Heart right ventricle (tissue), 16 donors: Measurements from ENCODE around the gene DSTYK. TPM values are rescaled to one million over a fixed set of nuclear protein-coding genes. Genes with fewer than 3 reads are reported as not detected.

Source experiments
- ATAC-seq, 8 donors: fragments of 200-7000 bp; cut with Tn5 transposase; one replicate each; pipeline ENCODE4 v1.9.1; 2020; ENCODE audit warnings: mild to moderate bottlenecking in 8 of 8, moderate library complexity in 8 of 8, moderate number of reproducible peaks in 1 of 8
- DNase-seq, 2 donors: peaks; one replicate each; pipeline ENCODE4 v3.0.0-alpha.2; 2020
- H3K27ac ChIP-seq, 10 donors: fragments of 200-600 bp; sonication (generic) in 2 of 10; one replicate each; pipeline versions ENCODE4 v1.5.0 to v1.8.0; 2020 to 2022; ENCODE audit warnings: mild to moderate bottlenecking in 3 of 10
- H3K27me3 ChIP-seq, 7 donors: fragments of 200-600 bp; one replicate each; pipeline ENCODE4 v1.8.0; 2021 to 2022; ENCODE audit warnings: mild to moderate bottlenecking in 2 of 7
- H3K36me3 ChIP-seq, 9 donors: fragments of 200-600 bp; sonication (generic) in 1 of 9; one replicate each; pipeline versions ENCODE4 v1.5.0 to v1.8.0; 2020 to 2022; ENCODE audit warnings: mild to moderate bottlenecking in 2 of 9
- H3K4me1 ChIP-seq, 9 donors: fragments of 200-600 bp; sonication (generic) in 1 of 9; one replicate each; pipeline versions ENCODE4 v1.5.0 to v1.8.0; 2020 to 2022; ENCODE audit warnings: mild to moderate bottlenecking in 4 of 9
- H3K4me3 ChIP-seq, 10 donors: fragments of 200-600 bp; sonication (generic) in 2 of 10; one replicate each; pipeline versions ENCODE4 v1.5.0 to v1.8.0; 2020 to 2022; ENCODE audit warnings: mild to moderate bottlenecking in 7 of 10, moderate library complexity in 2 of 10
- H3K9me3 ChIP-seq, 11 donors: fragments of 200-600 bp in 10 of 11; sonication (generic) in 2 of 11; one replicate each; pipeline versions ENCODE4 v1.5.0 to v1.8.0; 2013 to 2022; ENCODE audit warnings: mild to moderate bottlenecking in 2 of 11, control low read depth in 1 of 11, moderate library complexity in 1 of 11
- WGBS, 2 donors: extraction: QIAGEN DNeasy Blood & Tissue Kit; methylation state at CpG; one replicate each; pipeline ENCODE4 v1.1.7; 2013; ENCODE audit warnings: inconsistent platforms in 1 of 2; 5-methylcytosine and 5-hydroxymethylcytosine counted together
- intact Hi-C, 10 donors: fragments of 100-400 bp; cut with DNase I; formaldehyde crosslinking; loops; one replicate each; pipeline versions ENCODE4 v1.11.1 to v1.14.2; 2022
- polyA plus RNA-seq, 2 donors: library from polyadenylated mRNA; stranded (reverse); fragments of 200-250 nt; gene quantifications; one replicate each; pipeline ENCODE4 v1.2.3, GENCODE V29; 2013
- total RNA-seq, 10 donors: library from RNA; stranded (reverse); fragmentation: NEBNext Ultra II Directional in 3 of 10; extraction: Animal tissue kit (Norgen Biotek cat#: 25700) in 3 of 10; gene quantifications; one replicate each; pipeline versions ENCODE4 v1.2.1 to v1.2.4, GENCODE V29; 2021 to 2023
- TF ChIP-seq, protein P1 (sequence below), 9 donors: fragments of 200-600 bp; sonication (generic) in 2 of 9; IDR thresholded peaks; one replicate each; pipeline versions ENCODE4 v1.5.0 to v1.8.0; 2021 to 2022; ENCODE audit warnings: antibody characterized with exemption in 9 of 9, mild to moderate bottlenecking in 5 of 9, moderate library complexity in 1 of 9
- donor health status: Arrhythmogenic right ventricular cardiomyopathy.
- donor health status: ischemic (EF 13 %, LVEDD 7.1; RV severe dilation, severe dysfunction).
- donor health status: healthy with polysubstance abuse.
- donor health status: DM: no; HTN: yes; CAD: no.
- donor health status: DM: no; HTN: no; CAD: no.
- donor health status: ischemic (EF 25% LVEDD 6.9; RV normal size, moderate dysfunction).
- donor health status: ischemic (EF 25% LVEDD 5.7; RV mildly dilated, moderate dysfunction).
- donor health status: healthy.
- donor health status: DM: yes; HTN: yes; CAD: no.
- donor health status: Ischemic cardiomyopathy.
- donor health status: ischemic (EF 35%, LVEDD 5.7; RV mildly dilated, moderate dysfunction).
- donor health status: nonischemic (EF 11% LVEDD 7.7; RV severe dilation, severe dysfunction).
- donor health status: DM: yes; HTN: yes; CAD: no.
- donor health status: PGD.
- donor health status: ischemic (EF 29% LVEDD 5.4; RV normal size, mild dysfunction).
- donor health status: nonischemic (EF 23%, LVEDD 6.1; RV moderate dilation, normal function).

The DSTYK gene
- total and polyA plus RNA-seq, 12 donors: 2.6 to 9.5 (median 7.6) TPM

- peak overlapping the region in 2 of 10 donors; percentile 12 to 24 for H3K4me3 ChIP-seq
- H3K27me3 ChIP-seq: no peaks in the 10 kb centered on the region
- no peak overlapping the region for H3K27ac ChIP-seq
- TF ChIP-seq, protein P1, sequence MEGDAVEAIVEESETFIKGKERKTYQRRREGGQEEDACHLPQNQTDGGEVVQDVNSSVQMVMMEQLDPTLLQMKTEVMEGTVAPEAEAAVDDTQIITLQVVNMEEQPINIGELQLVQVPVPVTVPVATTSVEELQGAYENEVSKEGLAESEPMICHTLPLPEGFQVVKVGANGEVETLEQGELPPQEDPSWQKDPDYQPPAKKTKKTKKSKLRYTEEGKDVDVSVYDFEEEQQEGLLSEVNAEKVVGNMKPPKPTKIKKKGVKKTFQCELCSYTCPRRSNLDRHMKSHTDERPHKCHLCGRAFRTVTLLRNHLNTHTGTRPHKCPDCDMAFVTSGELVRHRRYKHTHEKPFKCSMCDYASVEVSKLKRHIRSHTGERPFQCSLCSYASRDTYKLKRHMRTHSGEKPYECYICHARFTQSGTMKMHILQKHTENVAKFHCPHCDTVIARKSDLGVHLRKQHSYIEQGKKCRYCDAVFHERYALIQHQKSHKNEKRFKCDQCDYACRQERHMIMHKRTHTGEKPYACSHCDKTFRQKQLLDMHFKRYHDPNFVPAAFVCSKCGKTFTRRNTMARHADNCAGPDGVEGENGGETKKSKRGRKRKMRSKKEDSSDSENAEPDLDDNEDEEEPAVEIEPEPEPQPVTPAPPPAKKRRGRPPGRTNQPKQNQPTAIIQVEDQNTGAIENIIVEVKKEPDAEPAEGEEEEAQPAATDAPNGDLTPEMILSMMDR (IDR thresholded peaks at IDR 0.05): no peak
- no peaks in the 10 kb centered on the region for H3K9me3 ChIP-seq
- peaks cover 0 to 33% (median 17%) of the 10 kb centered on the region in 9 donors for H3K4me1 ChIP-seq
- DNase-seq (no peak), ATAC-seq (peak in 2 of 8 donors; percentile 10 to 23)
- intact Hi-C loops: loop anchor here (5.0 to 10.0 kb wide), 8 partner anchors 110 to 167 kb away; no protein-coding TSS in a partner anchor
- WGBS, 2 donors: 47 to 55% methylated on average over 2 of the region's 2 CpGs
- H3K36me3 ChIP-seq: peaks cover 0 to 16% (median 5%) of the 10 kb centered on the region in 9 donors
Observed at GRCh38 chr1:205142102-205142469, 69.4 kb downstream of the DSTYK start.

GRCh38 chr1:205141236-205142101 is 70.0 kb downstream of the DSTYK start:
- intact Hi-C loops: loop anchor here (5.0 to 10.0 kb wide), 8 partner anchors 111 to 167 kb away; no protein-coding TSS in a partner anchor
- peaks cover 0 to 33% (median 17%) of the 10 kb centered on the region in 9 donors for H3K4me1 ChIP-seq
- H3K4me3 ChIP-seq: peak overlapping the region in 3 of 10 donors; percentile 7 to 24 (median 12)
- ATAC-seq (peak; percentile 68 to 90 (median 82)), DNase-seq (peak; percentile 31 to 76)
- 19 to 22% methylated on average over 12 of the region's 12 CpGs for WGBS, 2 donors
- H3K27me3 ChIP-seq: no peaks in the 10 kb centered on the region
- peak overlapping the region in 1 of 10 donors; percentile 21 for H3K27ac ChIP-seq
- TF ChIP-seq, protein P1 (IDR thresholded peaks at IDR 0.05): peak; percentile 57 to 89 (median 83)
- peaks cover 0 to 10% (median 0%) of the 10 kb centered on the region in 9 donors for H3K36me3 ChIP-seq
- no peaks in the 10 kb centered on the region for H3K9me3 ChIP-seq

DNA sequence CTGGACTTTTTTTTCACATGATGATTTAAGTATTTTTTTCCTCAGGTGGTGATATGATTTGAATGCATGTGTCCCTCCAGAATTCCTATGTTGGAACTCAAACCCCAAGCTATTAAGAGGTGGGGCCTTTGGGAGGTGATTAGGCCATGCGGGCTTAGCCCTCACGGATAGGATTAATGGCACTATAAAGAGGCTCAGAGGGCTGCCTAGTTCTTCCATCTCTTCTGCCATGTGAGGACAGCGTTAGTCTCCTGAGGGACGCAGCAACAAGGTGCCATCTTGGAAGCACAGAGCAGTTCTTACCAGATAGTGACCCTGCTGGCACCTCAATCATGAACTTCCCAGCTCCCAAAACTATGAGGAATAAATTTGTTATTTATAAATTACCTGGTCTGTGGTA is 71.4 kb downstream of the DSTYK start:
- DNase-seq: no peak
- H3K4me3 ChIP-seq: no peak overlapping the region
- 92 to 97% methylated on average over 4 of the region's 4 CpGs for WGBS, 2 donors
- no peak overlapping the region for H3K27ac ChIP-seq
- no peaks in the 10 kb centered on the region for H3K9me3 ChIP-seq
- intact Hi-C loops: loop anchor here (5.0 to 10.0 kb wide), 8 partner anchors 112 to 165 kb away; no protein-coding TSS in a partner anchor
- no peak for ATAC-seq
- H3K36me3 ChIP-seq: no peaks in the 10 kb centered on the region
- H3K27me3 ChIP-seq: no peaks in the 10 kb centered on the region
- peaks cover 0 to 30% (median 16%) of the 10 kb centered on the region in 9 donors for H3K4me1 ChIP-seq
- TF ChIP-seq, protein P1 (IDR thresholded peaks at IDR 0.05): no peak

GRCh38 chr1:205137901-205138300 is 73.6 kb downstream of the DSTYK start:
- TF ChIP-seq, protein P1 (IDR thresholded peaks at IDR 0.05): no peak
- DNase-seq: no peak
- Histone ChIP-seq H3K27ac (no peak overlapping the region), H3K27me3 (no peaks in the 10 kb centered on the region), H3K4me1 (peaks cover 0 to 13% (median 10%) of the 10 kb centered on the region in 9 donors), H3K4me3 (no peak overlapping the region), H3K36me3 (no peaks in the 10 kb centered on the region), H3K9me3 (no peaks in the 10 kb centered on the region)
- no peak for ATAC-seq
- WGBS, 2 donors: 79 to 85% methylated on average over 3 of the region's 3 CpGs
- intact Hi-C loops: loop anchor here in 1 of 10 donors (10.0 kb wide), 1 partner anchor 197 kb away; no protein-coding TSS in a partner anchor
